ENCODE results near the gene IL17D. TPM values are rescaled to one million over a fixed set of nuclear protein-coding genes. Genes with fewer than 3 reads are reported as not detected.

IL17D gene
- total and polyA plus RNA-seq, 4 donors, result 0.05 to 0.19 (median 0.14) TPM

GRCh38 chr13:20696073-20696472 is 7.4 kb upstream of the IL17D start:
- peaks cover 0 to 4% (median 0%) of the 10 kb centered on the region in 4 donors for H3K27me3 ChIP-seq (ENCODE audit: control insufficient read depth in 4 of 4, insufficient read depth in 4 of 4, low read length in 3 of 4)
- WGBS, result 69% methylated on average over 4 of the region's 4 CpGs
- no peaks in the 10 kb centered on the region for H3K9me3 ChIP-seq (ENCODE audit: control insufficient read depth in 4 of 4, low read length in 3 of 4)
- no peak overlapping the region for H3K9ac ChIP-seq (ENCODE audit: low read depth in 1 of 2, low read length in 2 of 2)
- TF ChIP-seq SP1 (IDR thresholded peaks at IDR 0.05), result no peak
- TF ChIP-seq RXRA (IDR thresholded peaks at IDR 0.05), result no peak
- TF ChIP-seq HNF4G (IDR thresholded peaks at IDR 0.05), result no peak
- DNase-seq (ENCODE audit: low spot score), result no peak
- H3K4me3 ChIP-seq (ENCODE audit: low read depth in 1 of 3, low read length in 3 of 3), result no peak overlapping the region
- no peak overlapping the region for H3K27ac ChIP-seq (ENCODE audit: low read depth in 1 of 2, low read length in 2 of 2)
- H3K36me3 ChIP-seq (ENCODE audit: control insufficient read depth in 4 of 4, insufficient read depth in 3 of 4, low read depth in 1 of 4, low read length in 3 of 4), result peaks cover 0 to 3% (median 2%) of the 10 kb centered on the region in 4 donors
- H3K4me1 ChIP-seq (ENCODE audit: control insufficient read depth in 4 of 4, insufficient read depth in 4 of 4, low read length in 3 of 4), result no peaks in the 10 kb centered on the region

GRCh38 chr13:20699715-20700114 is 3.8 kb upstream of the IL17D start:
- H3K9me3 ChIP-seq (ENCODE audit: control insufficient read depth in 4 of 4, low read length in 3 of 4), result no peaks in the 10 kb centered on the region
- H3K4me1 ChIP-seq (ENCODE audit: control insufficient read depth in 4 of 4, insufficient read depth in 4 of 4, low read length in 3 of 4), result peaks cover 4 to 13% (median 9%) of the 10 kb centered on the region in 4 donors
- TF ChIP-seq FOXA2 (IDR thresholded peaks at IDR 0.05) (no peak), CTCF (IDR thresholded peaks at IDR 0.05; ENCODE audit: low read depth, low read length, missing input control) (no peak), NR2F2 (IDR thresholded peaks at IDR 0.05) (no peak), HNF4G (IDR thresholded peaks at IDR 0.05) (no peak), RXRA (IDR thresholded peaks at IDR 0.05) (no peak), MAX (IDR thresholded peaks at IDR 0.05) (no peak), YY1 (IDR thresholded peaks at IDR 0.05) (no peak), TAF1 (conservative IDR thresholded peaks at IDR 0.05) (no peak), REST (IDR thresholded peaks at IDR 0.05) (no peak), GABPA (IDR thresholded peaks at IDR 0.05 in 1 of 2, conservative IDR thresholded peaks at IDR 0.05 in 1 of 2) (no peak), RAD21 (IDR thresholded peaks at IDR 0.05) (no peak), EGR1 (IDR thresholded peaks at IDR 0.05; ENCODE audit: low read depth in 2 of 2) (no peak), JUND (IDR thresholded peaks at IDR 0.05) (no peak), ZBTB33 (IDR thresholded peaks at IDR 0.05) (no peak), FOXA1 (IDR thresholded peaks at IDR 0.05) (no peak), SP1 (IDR thresholded peaks at IDR 0.05) (no peak)
- peaks cover 0 to 10% (median 0%) of the 10 kb centered on the region in 4 donors for H3K27me3 ChIP-seq (ENCODE audit: control insufficient read depth in 4 of 4, insufficient read depth in 4 of 4, low read length in 3 of 4)
- H3K9ac ChIP-seq (ENCODE audit: low read depth in 1 of 2, low read length in 2 of 2), result no peak overlapping the region
- no peaks in the 10 kb centered on the region for H3K36me3 ChIP-seq (ENCODE audit: control insufficient read depth in 4 of 4, insufficient read depth in 3 of 4, low read depth in 1 of 4, low read length in 3 of 4)
- no peak overlapping the region for H3K27ac ChIP-seq (ENCODE audit: low read depth in 1 of 2, low read length in 2 of 2)
- 92% methylated on average over 9 of the region's 9 CpGs for WGBS
- DNase-seq (ENCODE audit: low spot score), result no peak
- H3K4me3 ChIP-seq (ENCODE audit: low read depth in 1 of 3, low read length in 3 of 3), result no peak overlapping the region

Measured in liver (tissue), 9 donors.